NB4 (cell line): ENCODE measurements around the gene KRTAP5-8.

Experiments used
- MYC ChIP-seq: IDR thresholded peaks from 2 replicates; pipeline ENCODE4 v1.6.1; 2011; ENCODE audit warnings: low read depth, low read length
- POLR2A ChIP-seq: IDR thresholded peaks from 2 replicates; pipeline ENCODE4 v1.6.1; 2011; ENCODE audit warnings: mild to moderate bottlenecking; ENCODE audit not compliant: insufficient read length; ENCODE audit errors: extremely low read depth
- TF ChIP-seq, protein P1 (sequence below): IDR thresholded peaks from one replicate; pipeline ENCODE4 v1.5.1; 2012; ENCODE audit warnings: low read depth, low read length
- TF ChIP-seq, protein P2 (sequence below): IDR thresholded peaks from 2 replicates; pipeline ENCODE4 v1.6.1; 2011; ENCODE audit warnings: low read depth, low read length

DNA sequence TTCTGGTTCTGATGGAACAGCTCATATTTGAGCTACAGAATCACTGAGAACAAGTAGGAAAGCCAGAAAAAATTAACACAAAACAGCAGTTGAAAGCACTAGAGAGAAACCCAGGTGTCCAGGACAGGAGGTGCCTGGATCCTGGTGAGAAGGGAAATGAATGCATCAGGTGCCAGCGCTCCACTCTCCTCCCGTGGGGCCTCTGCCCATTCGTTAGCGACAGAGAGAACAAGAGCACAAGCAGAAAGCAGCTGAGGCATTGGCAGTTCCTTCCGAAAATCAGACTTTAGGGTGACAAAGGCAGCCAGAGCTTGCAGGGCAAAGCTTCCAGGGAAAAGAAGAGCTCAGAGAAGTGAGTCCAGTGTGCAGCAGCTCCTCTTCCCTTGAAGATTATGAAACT, 30.7 kb upstream of the KRTAP5-8 start:
- TF ChIP-seq, protein P1, sequence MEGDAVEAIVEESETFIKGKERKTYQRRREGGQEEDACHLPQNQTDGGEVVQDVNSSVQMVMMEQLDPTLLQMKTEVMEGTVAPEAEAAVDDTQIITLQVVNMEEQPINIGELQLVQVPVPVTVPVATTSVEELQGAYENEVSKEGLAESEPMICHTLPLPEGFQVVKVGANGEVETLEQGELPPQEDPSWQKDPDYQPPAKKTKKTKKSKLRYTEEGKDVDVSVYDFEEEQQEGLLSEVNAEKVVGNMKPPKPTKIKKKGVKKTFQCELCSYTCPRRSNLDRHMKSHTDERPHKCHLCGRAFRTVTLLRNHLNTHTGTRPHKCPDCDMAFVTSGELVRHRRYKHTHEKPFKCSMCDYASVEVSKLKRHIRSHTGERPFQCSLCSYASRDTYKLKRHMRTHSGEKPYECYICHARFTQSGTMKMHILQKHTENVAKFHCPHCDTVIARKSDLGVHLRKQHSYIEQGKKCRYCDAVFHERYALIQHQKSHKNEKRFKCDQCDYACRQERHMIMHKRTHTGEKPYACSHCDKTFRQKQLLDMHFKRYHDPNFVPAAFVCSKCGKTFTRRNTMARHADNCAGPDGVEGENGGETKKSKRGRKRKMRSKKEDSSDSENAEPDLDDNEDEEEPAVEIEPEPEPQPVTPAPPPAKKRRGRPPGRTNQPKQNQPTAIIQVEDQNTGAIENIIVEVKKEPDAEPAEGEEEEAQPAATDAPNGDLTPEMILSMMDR: no peak
- TF ChIP-seq POLR2A (no peak), MYC (no peak)
- TF ChIP-seq, protein P2, sequence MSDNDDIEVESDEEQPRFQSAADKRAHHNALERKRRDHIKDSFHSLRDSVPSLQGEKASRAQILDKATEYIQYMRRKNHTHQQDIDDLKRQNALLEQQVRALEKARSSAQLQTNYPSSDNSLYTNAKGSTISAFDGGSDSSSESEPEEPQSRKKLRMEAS: no peak
